ENCODE measurements around the gene KLHL13.

DNA sequence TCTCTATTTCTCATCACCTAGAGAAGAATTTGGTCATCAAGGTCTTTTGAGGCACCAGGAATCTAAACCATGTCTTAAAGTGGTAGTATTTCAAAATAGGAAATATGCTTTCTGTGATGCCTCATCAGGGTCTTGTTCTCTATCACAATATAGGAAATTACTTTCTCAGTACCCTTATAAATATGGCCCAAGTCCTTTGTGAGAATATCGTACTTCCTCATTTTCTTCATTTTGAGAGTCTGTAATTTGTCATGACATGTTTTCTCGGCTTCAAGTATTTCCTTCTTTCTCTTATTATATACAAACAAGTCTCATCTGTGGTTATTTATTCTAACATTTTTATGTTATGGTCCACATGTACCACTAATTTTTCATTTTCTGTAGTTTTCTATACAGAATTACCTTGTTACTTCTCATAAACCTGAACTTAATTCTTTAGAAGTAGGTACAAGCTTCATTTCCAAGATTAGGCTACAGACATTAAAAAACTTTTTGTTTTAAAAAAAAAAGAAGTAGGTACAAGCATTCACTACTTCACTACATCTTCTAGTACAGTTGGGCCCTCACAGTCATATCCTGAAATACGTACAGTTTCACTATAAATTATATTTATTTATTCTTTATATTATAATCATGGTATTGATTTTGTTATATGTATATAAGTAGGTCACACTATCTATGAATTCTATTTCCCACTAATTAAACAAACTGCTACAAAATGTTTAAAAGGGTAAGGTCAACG is 54.4 kb downstream of the KLHL13 start:
- TF ChIP-seq, protein P1, sequence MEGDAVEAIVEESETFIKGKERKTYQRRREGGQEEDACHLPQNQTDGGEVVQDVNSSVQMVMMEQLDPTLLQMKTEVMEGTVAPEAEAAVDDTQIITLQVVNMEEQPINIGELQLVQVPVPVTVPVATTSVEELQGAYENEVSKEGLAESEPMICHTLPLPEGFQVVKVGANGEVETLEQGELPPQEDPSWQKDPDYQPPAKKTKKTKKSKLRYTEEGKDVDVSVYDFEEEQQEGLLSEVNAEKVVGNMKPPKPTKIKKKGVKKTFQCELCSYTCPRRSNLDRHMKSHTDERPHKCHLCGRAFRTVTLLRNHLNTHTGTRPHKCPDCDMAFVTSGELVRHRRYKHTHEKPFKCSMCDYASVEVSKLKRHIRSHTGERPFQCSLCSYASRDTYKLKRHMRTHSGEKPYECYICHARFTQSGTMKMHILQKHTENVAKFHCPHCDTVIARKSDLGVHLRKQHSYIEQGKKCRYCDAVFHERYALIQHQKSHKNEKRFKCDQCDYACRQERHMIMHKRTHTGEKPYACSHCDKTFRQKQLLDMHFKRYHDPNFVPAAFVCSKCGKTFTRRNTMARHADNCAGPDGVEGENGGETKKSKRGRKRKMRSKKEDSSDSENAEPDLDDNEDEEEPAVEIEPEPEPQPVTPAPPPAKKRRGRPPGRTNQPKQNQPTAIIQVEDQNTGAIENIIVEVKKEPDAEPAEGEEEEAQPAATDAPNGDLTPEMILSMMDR (IDR thresholded peaks at IDR 0.05), result no peak
- no peak for TF ChIP-seq POLR2A (IDR thresholded peaks at IDR 0.05)
